ENCODE measurements around the gene ZXDA.
"Not testable (repeated sequence)": the region's sequence is repeated elsewhere in the genome, so short reads cannot be mapped to it uniquely, and the experiment has no call there.

The ZXDA gene

GRCh38 chrX:57910287-57910912, at the start of gene ZXDA:
Gene ZXDA (minus strand): TSS chrX:57910458. CDS start chrX:57910420, 38 bp downstream.
- not testable (repeated sequence) for DNase-seq

GRCh38 chrX:57952320-57952678, 42.0 kb upstream of the ZXDA start:
- DNase-seq: no peak

- DNase-seq: no peak
Observed at GRCh38 chrX:57951666-57952319, 41.5 kb upstream of the ZXDA start.

- no peak for DNase-seq
Observed at GRCh38 chrX:57933321-57933720, 23.1 kb upstream of the ZXDA start.

- no peak for DNase-seq
Observed at GRCh38 chrX:57932266-57932665, 22.0 kb upstream of the ZXDA start.

- DNase-seq: no peak
Observed at GRCh38 chrX:57930051-57930450, 19.8 kb upstream of the ZXDA start.

GRCh38 chrX:57929373-57929772, 19.1 kb upstream of the ZXDA start:
- DNase-seq: no peak

GRCh38 chrX:57925806-57926205, 15.5 kb upstream of the ZXDA start:
- no peak for DNase-seq

GRCh38 chrX:57918750-57919436, 8.6 kb upstream of the ZXDA start:
- DNase-seq: no peak

GRCh38 chrX:57915680-57916079, 5.4 kb upstream of the ZXDA start:
- no peak for DNase-seq

GRCh38 chrX:57909595-57910286, 517 bp downstream of the ZXDA start:
- DNase-seq: not testable (repeated sequence)

GRCh38 chrX:57908972-57909594, 1.2 kb downstream of the ZXDA start:
- DNase-seq: not testable (repeated sequence)

- no peak for DNase-seq
Observed at GRCh38 chrX:57906790-57907189, 3.5 kb downstream of the ZXDA start.

GRCh38 chrX:57905141-57905540, 5.1 kb downstream of the ZXDA start:
- DNase-seq: no peak

- DNase-seq: no peak
Observed at GRCh38 chrX:57904176-57904880, 5.9 kb downstream of the ZXDA start.

- DNase-seq: no peak
Observed at GRCh38 chrX:57902633-57903032, 7.6 kb downstream of the ZXDA start.

GRCh38 chrX:57901466-57901865, 8.8 kb downstream of the ZXDA start:
- DNase-seq: no peak

- no peak for DNase-seq
Observed at GRCh38 chrX:57900975-57901374, 9.3 kb downstream of the ZXDA start.

- DNase-seq: no peak
Observed at GRCh38 chrX:57899906-57900305, 10.4 kb downstream of the ZXDA start.

- no peak for DNase-seq
Observed at GRCh38 chrX:57899064-57899463, 11.2 kb downstream of the ZXDA start.

- DNase-seq: no peak
Observed at GRCh38 chrX:57871463-57871862, 38.8 kb downstream of the ZXDA start.

All from stimulated activated naive CD4-positive, alpha-beta T cell treated with Interleukin-2 at 50 U/mL for 16 hours (primary cell).